H1 (cell line): ENCODE results near the gene SERPINA12. TPM values are rescaled to one million over a fixed set of nuclear protein-coding genes. Genes with fewer than 3 reads are reported as not detected.

ENCODE experiments used
- CTCF ChIA-PET: fragments of 300-600 bp; sonication (Branson Sonifier 250); formaldehyde crosslinking; loops from one replicate; lab custom pipeline; 2021; ENCODE audit not compliant: partially characterized antibody; lab: Charles Lee
- POLR2A ChIA-PET: fragments of 300-600 bp; sonication (Branson Sonifier 250); formaldehyde crosslinking; loops from one replicate; lab custom pipeline; 2021; ENCODE audit warnings: inconsistent platforms; ENCODE audit not compliant: partially characterized antibody; lab: Charles Lee
- DNase-seq, 2 experiments: peaks; one replicate each; pipeline versions ENCODE4 v3.0.0 to v3.0.0-alpha.2; 2010 to 2022; ENCODE audit warnings: low spot score in 2 of 2, low read depth in 1 of 2, mixed read lengths in 1 of 2
- FAIRE-seq: peaks from 2 replicates; lab custom pipeline; 2011; peaks lifted over from hg19 to GRCh38; lab: Jason Lieb, UNC
- H2AFZ ChIP-seq: 2 replicates; pipeline ENCODE4 v1.8.1; 2012; ENCODE audit warnings: low read length, inconsistent platforms
- H2AK5ac ChIP-seq: 2 replicates; pipeline ENCODE4 v1.6.1; 2013; ENCODE audit warnings: low read depth, low read length
- H2BK120ac ChIP-seq: replicated peaks from 2 replicates; pipeline ENCODE3; 2013; ENCODE audit warnings: low read depth, low read length, inconsistent platforms
- H2BK12ac ChIP-seq: 2 replicates; pipeline ENCODE4 v1.6.1; 2013; ENCODE audit warnings: low read depth, low read length
- H2BK15ac ChIP-seq: 2 replicates; pipeline ENCODE4 v1.6.1; 2013; ENCODE audit warnings: low read length
- H2BK20ac ChIP-seq: 2 replicates; pipeline ENCODE4 v1.6.1; 2013; ENCODE audit warnings: low read length
- H2BK5ac ChIP-seq: 2 replicates; pipeline ENCODE4 v1.6.1; 2013; ENCODE audit warnings: low read depth, low read length
- H3K14ac ChIP-seq: 2 replicates; pipeline ENCODE4 v1.6.1; 2013; ENCODE audit warnings: inconsistent platforms; ENCODE audit not compliant: insufficient read length
- H3K18ac ChIP-seq: 2 replicates; pipeline ENCODE4 v1.6.1; 2013; ENCODE audit warnings: low read length; ENCODE audit errors: extremely low read depth
- H3K23ac ChIP-seq: 2 replicates; pipeline ENCODE4 v1.6.1; 2013; ENCODE audit warnings: inconsistent platforms; ENCODE audit not compliant: insufficient read length
- H3K23me2 ChIP-seq: 2 replicates; pipeline ENCODE4 v1.6.1; 2013; ENCODE audit warnings: low read depth, low read length
- H3K27ac ChIP-seq: 2 replicates; pipeline ENCODE4 v1.6.1; 2011; ENCODE audit warnings: low read depth, low read length, inconsistent platforms
- H3K27me3 ChIP-seq, 4 experiments: replicated peaks in 1 of 4; 1 replicate in 1 of 4; 2 replicates in 3 of 4; pipeline versions ENCODE4 v1.6.1 to v1.8.1; 2011 to 2013; ENCODE audit warnings: low read length in 3 of 4, mild to moderate bottlenecking in 3 of 4, inconsistent platforms in 2 of 4, mixed read lengths in 2 of 4, moderate library complexity in 1 of 4; ENCODE audit not compliant: control insufficient read depth in 3 of 4, insufficient read depth in 3 of 4; ENCODE audit errors: extremely low read depth in 1 of 4
- H3K36me3 ChIP-seq, 4 experiments: 2 replicates each; pipeline versions ENCODE4 v1.6.1 to v1.8.1; 2011 to 2013; ENCODE audit warnings: mild to moderate bottlenecking in 4 of 4, low read length in 3 of 4, moderate library complexity in 2 of 4, control low read depth in 1 of 4, inconsistent platforms in 1 of 4; ENCODE audit not compliant: insufficient read depth in 4 of 4, control insufficient read depth in 2 of 4
- H3K4ac ChIP-seq: replicated peaks from 2 replicates; pipeline ENCODE3; 2013; ENCODE audit warnings: low read length, low read depth, mixed read lengths, inconsistent platforms; ENCODE audit not compliant: insufficient read length
- H3K4me1 ChIP-seq, 4 experiments: replicated peaks in 1 of 4; 1 replicate in 1 of 4; 2 replicates in 3 of 4; pipeline versions ENCODE4 v1.6.1 to v1.8.1; 2011 to 2013; ENCODE audit warnings: low read length in 3 of 4, inconsistent platforms in 2 of 4, mixed read lengths in 1 of 4; ENCODE audit not compliant: insufficient read depth in 4 of 4, control insufficient read depth in 3 of 4
- H3K4me2 ChIP-seq, 2 experiments: 2 replicates each; pipeline versions ENCODE4 v1.6.1 to v1.8.1; 2011 to 2013; ENCODE audit warnings: low read depth in 2 of 2, low read length in 2 of 2, control low read depth in 1 of 2, inconsistent platforms in 1 of 2, mild to moderate bottlenecking in 1 of 2; ENCODE audit not compliant: insufficient read depth in 1 of 2
- H3K4me3 ChIP-seq, 4 experiments: fragments of 200-600, 300-600 bp in 1 of 4; sonication (generic), shearing (Covaris generic), sonication (Bioruptor Twin) in 1 of 4; 2 replicates each; pipeline versions ENCODE4 v1.5.1 to v1.8.1; 2011 to 2016; ENCODE audit warnings: low read length in 4 of 4, low read depth in 3 of 4, control low read depth in 2 of 4, inconsistent platforms in 2 of 4, mild to moderate bottlenecking in 2 of 4, mixed read lengths in 1 of 4, moderate library complexity in 1 of 4; ENCODE audit not compliant: insufficient read depth in 2 of 4; ENCODE audit errors: extremely low read depth in 1 of 4
- H3K56ac ChIP-seq: replicated peaks from 2 replicates; pipeline ENCODE3; 2013; ENCODE audit warnings: low read depth, mild to moderate bottlenecking, mixed read lengths, low read length, inconsistent platforms; ENCODE audit not compliant: insufficient read length
- H3K79me1 ChIP-seq: 2 replicates; pipeline ENCODE4 v1.6.1; 2013; ENCODE audit warnings: low read depth, low read length, control low read depth
- H3K79me2 ChIP-seq, 2 experiments: 2 replicates each; pipeline versions ENCODE4 v1.6.1 to v1.8.1; 2012 to 2013; ENCODE audit warnings: low read length in 2 of 2, mild to moderate bottlenecking in 2 of 2, inconsistent platforms in 1 of 2; ENCODE audit not compliant: insufficient read depth in 2 of 2, control insufficient read depth in 1 of 2
- H3K9ac ChIP-seq, 4 experiments: replicated peaks in 1 of 4; 1 replicate in 1 of 4; 2 replicates in 3 of 4; pipeline versions ENCODE4 v1.6.1 to v1.8.1; 2011 to 2013; ENCODE audit warnings: low read depth in 3 of 4, low read length in 3 of 4, control low read depth in 2 of 4, mild to moderate bottlenecking in 2 of 4, moderate library complexity in 2 of 4, inconsistent platforms in 1 of 4; ENCODE audit errors: extremely low read depth in 1 of 4
- H3K9me3 ChIP-seq, 2 experiments: 2 replicates each; pipeline versions ENCODE4 v1.6.1 to v1.8.1; 2012 to 2013; ENCODE audit warnings: mild to moderate bottlenecking in 2 of 2, moderate library complexity in 2 of 2, control low read depth in 1 of 2, inconsistent platforms in 1 of 2, low read depth in 1 of 2, low read length in 1 of 2, mixed read lengths in 1 of 2; ENCODE audit not compliant: insufficient read depth in 2 of 2
- H4K20me1 ChIP-seq, 2 experiments: replicated peaks in 1 of 2; 2 replicates each; pipeline versions ENCODE3 to v1.8.1; 2011 to 2013; ENCODE audit warnings: inconsistent platforms in 2 of 2, low read length in 2 of 2, mild to moderate bottlenecking in 1 of 2; ENCODE audit not compliant: insufficient read depth in 2 of 2, control insufficient read depth in 1 of 2
- H4K5ac ChIP-seq: 2 replicates; pipeline ENCODE4 v1.6.1; 2013; ENCODE audit warnings: low read length, low read depth, mixed read lengths, inconsistent platforms; ENCODE audit not compliant: insufficient read length
- H4K8ac ChIP-seq: 2 replicates; pipeline ENCODE4 v1.8.0; 2013; ENCODE audit warnings: mild to moderate bottlenecking, moderate library complexity, low read length, inconsistent platforms; ENCODE audit not compliant: insufficient read depth; ENCODE audit errors: extremely low read depth
- H4K91ac ChIP-seq: replicated peaks from 2 replicates; pipeline ENCODE3; 2013; ENCODE audit warnings: low read length, mixed read lengths, inconsistent platforms; ENCODE audit not compliant: insufficient read length
- EP300 ChIP-seq, 2 experiments: IDR thresholded peaks; 1 replicate in 1 of 2; 2 replicates in 1 of 2; pipeline ENCODE4 v1.6.1; 2011 to 2012; ENCODE audit warnings: low read depth in 2 of 2, low read length in 2 of 2, mild to moderate bottlenecking in 2 of 2, borderline replicate concordance in 1 of 2, inconsistent platforms in 1 of 2, moderate library complexity in 1 of 2
- JUND ChIP-seq: IDR thresholded peaks from 2 replicates; pipeline ENCODE4 v1.6.1; 2011; ENCODE audit warnings: mild to moderate bottlenecking, improper control_type of control experiment, low read length
- MAX ChIP-seq: IDR thresholded peaks from 2 replicates; pipeline ENCODE4 v1.6.1; 2012; ENCODE audit warnings: inconsistent platforms
- SP2 ChIP-seq: IDR thresholded peaks from 2 replicates; pipeline ENCODE4 v1.6.1; 2012; ENCODE audit warnings: mild to moderate bottlenecking, low read length, inconsistent platforms
- SP4 ChIP-seq: IDR thresholded peaks from 2 replicates; pipeline ENCODE4 v1.6.1; 2012; ENCODE audit warnings: low read length, inconsistent platforms
- WGBS, 2 experiments: shearing (Covaris generic) in 1 of 2; methylation state at CpG; one replicate each; pipeline versions ENCODE4 v1.1.6 to v1.1.7; 2013 to 2015; ENCODE audit warnings: low lambda C conversion rate in 2 of 2, mixed read lengths in 2 of 2, inconsistent platforms in 1 of 2, low coverage in 1 of 2, missing lambda C conversion rate in 1 of 2; ENCODE audit not compliant: insufficient replicate concordance in 2 of 2, insufficient coverage in 1 of 2, insufficient read length in 1 of 2; ENCODE audit errors: extremely low coverage in 1 of 2, missing lambda C conversion rate in 1 of 2; 5-methylcytosine and 5-hydroxymethylcytosine counted together
- polyA plus RNA-seq, 7 experiments: library from polyadenylated mRNA; depleted of rRNA in 3 of 7; stranded (reverse) in 5 of 7; unstranded in 2 of 7; fragments of >200 nt in 5 of 7; fragments of 200-250 nt in 2 of 7; gene quantifications; 1 replicate in 5 of 7; 2 replicates in 1 of 7; 4 replicates in 1 of 7; pipeline versions ENCODE4 v1.2.1 to v1.2.3, GENCODE V29; 2011 to 2013; ENCODE audit warnings: missing spikeins in 2 of 7, mixed read lengths in 2 of 7
- total RNA-seq: library from RNA; stranded (reverse); fragmentation: NEBNext Ultra II Directional; extraction: Animal tissue kit (Norgen Biotek cat#: 25700); gene quantifications from 2 replicates; pipeline ENCODE4 v1.2.1, GENCODE V29; 2021

SERPINA12 gene
- total and polyA plus RNA-seq, 2 of the 8 experiments (the other 6 are each of a cell fraction or from before 2014, with no cell fraction given): not detected

DNA sequence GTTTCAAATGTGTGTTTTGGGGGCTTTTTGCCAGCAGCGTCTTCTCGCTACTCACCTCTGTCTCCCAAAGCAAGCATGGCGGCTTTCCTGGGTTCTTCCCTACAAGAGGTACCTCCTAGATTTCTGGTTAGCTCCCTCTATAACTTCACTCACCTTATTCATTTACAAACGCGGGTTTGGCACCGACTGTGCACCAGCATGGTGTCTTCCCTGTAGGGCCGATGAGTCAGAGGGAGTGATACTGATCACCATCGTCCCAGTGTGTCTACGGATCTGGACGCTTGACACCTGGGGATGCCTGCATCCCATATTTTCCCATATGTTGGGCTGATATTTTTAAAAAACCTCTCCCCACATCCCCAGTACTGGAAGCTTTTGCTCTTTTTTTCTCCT, 8.0 kb upstream of the SERPINA12 start:
- ChIA-PET CTCF (interaction anchor here (0.7 to 2.4 kb wide), 5 partner anchors 29 to 693 kb away, joined by 3 to 10 read pairs (median 4); no protein-coding TSS in a partner anchor), POLR2A (no interaction called here)
- no peak overlapping the region for H2AFZ ChIP-seq
- no peak overlapping the region for H3K14ac ChIP-seq
- H3K4me3 ChIP-seq: no peak overlapping the region
- H2AK5ac ChIP-seq: no peak overlapping the region
- DNase-seq (no peak), FAIRE-seq (no peak)
- peaks cover 0 to 5% of the 10 kb centered on the region in 2 experiments for H4K20me1 ChIP-seq
- peaks cover 0 to 12% (median 3%) of the 10 kb centered on the region in 4 experiments; a peak in 4 of 7 replicates for H3K4me1 ChIP-seq
- peak overlapping the region; percentile 40; the same call in 1 of the 2 replicates for H2BK20ac ChIP-seq
- H2BK12ac ChIP-seq: no peak overlapping the region; the same call in 1 of the 2 replicates
- H3K9ac ChIP-seq: no peak overlapping the region
- H3K23ac ChIP-seq: no peak overlapping the region
- no peak overlapping the region for H2BK5ac ChIP-seq
- no peak overlapping the region for H3K56ac ChIP-seq
- no peaks in the 10 kb centered on the region for H3K27me3 ChIP-seq
- no peak overlapping the region for H4K8ac ChIP-seq
- WGBS, 2 experiments: 72% methylated on average over 10 of the region's 10 CpGs; no CpG with 5 or more reads in 1 of the 2 experiments
- peak overlapping the region; percentile 52 for H4K91ac ChIP-seq
- no peak overlapping the region for H3K4ac ChIP-seq
- H2BK120ac ChIP-seq: no peak overlapping the region
- no peaks in the 10 kb centered on the region for H3K36me3 ChIP-seq
- H3K27ac ChIP-seq: no peak overlapping the region
- H3K23me2 ChIP-seq: peaks cover 14% of the 10 kb centered on the region; the same call in 1 of the 2 replicates
- H3K79me1 ChIP-seq: no peaks in the 10 kb centered on the region
- H3K9me3 ChIP-seq: peaks cover 0 to 3% of the 10 kb centered on the region in 2 experiments; a peak in 1 of 4 replicates
- TF ChIP-seq SP2 (no peak), EP300 (IDR thresholded peaks at IDR 0.05; ENCODE audit: borderline replicate concordance in 1 of 2, low read depth in 2 of 2, low read length in 2 of 2) (no peak), JUND (0 out of 2 replicates have a peak, but pooled peaks have one; percentile 21), SP4 (no peak), MAX (no peak)
- H3K4me2 ChIP-seq: 0 out of 4 replicates have a peak overlapping the region, but pooled peaks of 1 of the 2 experiments have one; percentile 4
- no peaks in the 10 kb centered on the region for H3K79me2 ChIP-seq
- H4K5ac ChIP-seq: no peak overlapping the region
- H3K18ac ChIP-seq: no peak overlapping the region
- no peak overlapping the region for H2BK15ac ChIP-seq
